PC-9 (cell line): ENCODE measurements around the gene DPH7. TPM values are rescaled to one million over a fixed set of nuclear protein-coding genes. Genes with fewer than 3 reads are reported as not detected.

Source experiments
- BruUV-seq: library from RNA; stranded (reverse); fragments of 400-500 nt; replicated peaks from 2 replicates; lab custom pipeline; 2021; lab: Mats Ljungman, UMichigan
- CTCF ChIA-PET: fragments of 300-600 bp; sonication (Branson Sonifier 250); formaldehyde crosslinking; loops from one replicate; lab custom pipeline; 2022; ENCODE audit warnings: antibody characterized with exemption; lab: Charles Lee
- POLR2A ChIA-PET: fragments of 300-600 bp; sonication (Branson Sonifier 250); formaldehyde crosslinking; loops from one replicate; lab custom pipeline; 2022; ENCODE audit warnings: antibody characterized with exemption; ENCODE audit not compliant: unreplicated experiment; lab: Charles Lee
- DNase-seq, 2 experiments: peaks; one replicate each; pipeline versions ENCODE4 v3.0.0 to v3.0.0-alpha.2; 2015 to 2022; ENCODE audit warnings: mixed read lengths in 1 of 2
- H2AFZ ChIP-seq: fragments of 200-600 bp; sonication (generic); 2 replicates; pipeline ENCODE4 v1.8.1; 2017; ENCODE audit warnings: antibody characterized with exemption
- H3F3A ChIP-seq: fragments of 200-600 bp; sonication (generic); 2 replicates; pipeline ENCODE4 v1.8.1; 2017; ENCODE audit warnings: antibody characterized with exemption, mild to moderate bottlenecking, low read depth; ENCODE audit not compliant: insufficient read depth
- H3K27ac ChIP-seq: fragments of 200-600 bp; sonication (generic); 2 replicates; pipeline ENCODE4 v1.6.1; 2016; ENCODE audit warnings: mixed run types
- H3K27me3 ChIP-seq: fragments of 200-600 bp; sonication (generic); 2 replicates; pipeline ENCODE4 v1.6.1; 2016; ENCODE audit warnings: low read depth, mixed run types; ENCODE audit not compliant: insufficient read depth
- H3K36me3 ChIP-seq: fragments of 200-600 bp; sonication (generic); 2 replicates; pipeline ENCODE4 v1.6.1; 2016; ENCODE audit warnings: low read depth, mixed run types
- H3K4me1 ChIP-seq: fragments of 200-600 bp; sonication (generic); replicated peaks from 2 replicates; pipeline ENCODE4 v1.6.1; 2016; ENCODE audit warnings: mixed run types; ENCODE audit not compliant: insufficient read depth
- H3K4me2 ChIP-seq: fragments of 200-600 bp; sonication (generic); 2 replicates; pipeline ENCODE4 v1.6.1; 2017; ENCODE audit warnings: mixed run types
- H3K4me3 ChIP-seq: fragments of 200-600 bp; sonication (generic); 2 replicates; pipeline ENCODE4 v1.6.1; 2016; ENCODE audit warnings: mixed run types
- H3K79me2 ChIP-seq: fragments of 200-600 bp; sonication (generic); 2 replicates; pipeline ENCODE4 v1.6.1; 2017; ENCODE audit warnings: low read depth, mixed run types
- H3K9me2 ChIP-seq: fragments of 200-600 bp; sonication (generic); 2 replicates; pipeline ENCODE4 v1.8.1; 2017; ENCODE audit warnings: mild to moderate bottlenecking; ENCODE audit not compliant: insufficient read depth
- H3K9me3 ChIP-seq: fragments of 200-600 bp; sonication (generic); 2 replicates; pipeline ENCODE4 v1.8.1; 2016; ENCODE audit warnings: low read depth; ENCODE audit not compliant: insufficient read depth
- H4K20me1 ChIP-seq: fragments of 200-600 bp; sonication (generic); 2 replicates; pipeline ENCODE4 v1.8.1; 2017; ENCODE audit not compliant: insufficient read depth
- EZH2 ChIP-seq: fragments of 200-600 bp; sonication (generic); IDR thresholded peaks from 2 replicates; pipeline ENCODE4 v1.8.0; 2017; ENCODE audit warnings: antibody characterized with exemption, low read depth
- intact Hi-C: fragments of 100-400 bp; cut with micrococcal nuclease; formaldehyde crosslinking; loops from one replicate; pipeline ENCODE4 v1.10.0; 2022; ENCODE audit not compliant: unreplicated experiment
- total RNA-seq: library from RNA; stranded (reverse); gene quantifications from 2 replicates; pipeline ENCODE4 v1.2.3, GENCODE V29; 2021
- TF ChIP-seq, protein P1 (sequence below): fragments of 200-600 bp; sonication (generic); conservative IDR thresholded peaks from 2 replicates; pipeline ENCODE4 v1.6.1; 2017; ENCODE audit warnings: mixed run types, antibody characterized with exemption, mild to moderate bottlenecking, moderate library complexity

Gene DPH7
- total RNA-seq, 1 experiment from 2014 or later, result 48.5 TPM

DNA sequence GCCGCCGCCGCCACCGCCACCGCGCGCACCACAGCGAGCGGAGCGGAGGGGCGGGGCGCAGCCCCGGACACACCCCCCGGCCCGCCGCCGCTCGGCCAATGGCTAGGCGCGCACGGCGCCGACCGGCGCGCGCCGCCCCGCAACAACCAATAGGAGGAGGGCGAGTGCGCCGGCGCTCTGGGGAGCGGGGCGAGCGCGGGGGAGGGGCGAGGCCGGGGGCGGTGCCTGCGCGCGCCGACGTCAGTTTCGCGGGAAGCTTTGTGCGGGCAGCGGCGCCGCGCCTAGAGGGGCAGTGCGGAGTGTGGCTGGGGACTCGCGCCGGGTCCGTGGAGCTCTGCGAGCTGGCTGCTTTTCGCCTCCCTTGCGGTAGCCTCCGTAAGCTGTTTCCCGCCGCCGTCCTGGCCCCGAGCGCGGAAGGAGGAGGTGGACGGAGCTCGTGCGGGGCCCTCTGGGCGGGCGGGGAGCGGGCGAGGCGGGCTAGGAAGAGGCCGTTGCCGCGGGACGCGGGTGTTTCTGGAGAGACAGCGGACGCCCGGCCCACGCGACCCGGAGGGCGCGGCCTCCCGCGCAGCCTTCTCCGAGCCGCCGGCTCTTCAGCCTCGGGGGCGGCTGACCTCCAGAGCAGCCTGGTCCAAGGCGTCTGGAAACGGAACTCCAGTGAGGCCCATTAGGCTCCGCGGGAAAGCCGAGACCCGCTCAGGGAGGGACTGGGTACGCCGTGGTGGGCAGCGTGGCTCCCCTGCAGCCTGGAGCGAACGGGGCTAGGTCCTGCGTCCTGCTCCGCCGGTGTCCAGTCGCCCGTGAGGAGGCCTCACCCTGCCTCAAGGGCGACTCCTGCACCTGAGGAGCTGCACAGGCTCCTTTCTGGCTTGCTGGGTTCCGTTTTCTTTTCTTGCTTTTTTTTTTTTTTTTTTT lies 12.0 kb upstream of the DPH7 start, which contains the start of gene ZMYND19:
Gene ZMYND19 (minus strand): TSS at position 44 of the 915 bp plus-strand sequence. CDS start 249 bp downstream, outside the sequence.
- Histone ChIP-seq H2AFZ (peak within 1 kb of the TSS; percentile 99), H4K20me1 (peaks cover 12% of the 10 kb centered on the region), H3K4me3 (peak within 1 kb of the TSS; percentile 91), H3K4me2 (peak within 1 kb of the TSS; percentile 91), H3K27me3 (no peaks in the 10 kb centered on the region), H3K4me1 (peaks cover 13% of the 10 kb centered on the region), H3F3A (no peaks in the 10 kb centered on the region), H3K9me2 (no peaks in the 10 kb centered on the region), H3K9me3 (no peaks in the 10 kb centered on the region), H3K36me3 (peaks cover 8% of the 10 kb centered on the region; the same call in 1 of the 2 replicates), H3K27ac (no peak within 1 kb of the TSS), H3K79me2 (peaks cover 18% of the 10 kb centered on the region)
- DNase-seq, result peak; percentile 65 to 94
- intact Hi-C loops, result loop anchor here (2.0 kb wide), 2 partner anchors 14 to 28 kb away; partner anchors contain the start of genes ARRDC1 and EHMT1
- CTCF ChIA-PET, result interaction anchor here (0.6 to 1.3 kb wide), 4 partner anchors 14 to 463 kb away, joined by 3 to 8 read pairs (median 4); partner anchors contain the start of genes ARRDC1 and MRPL41
- TF ChIP-seq, protein P1, sequence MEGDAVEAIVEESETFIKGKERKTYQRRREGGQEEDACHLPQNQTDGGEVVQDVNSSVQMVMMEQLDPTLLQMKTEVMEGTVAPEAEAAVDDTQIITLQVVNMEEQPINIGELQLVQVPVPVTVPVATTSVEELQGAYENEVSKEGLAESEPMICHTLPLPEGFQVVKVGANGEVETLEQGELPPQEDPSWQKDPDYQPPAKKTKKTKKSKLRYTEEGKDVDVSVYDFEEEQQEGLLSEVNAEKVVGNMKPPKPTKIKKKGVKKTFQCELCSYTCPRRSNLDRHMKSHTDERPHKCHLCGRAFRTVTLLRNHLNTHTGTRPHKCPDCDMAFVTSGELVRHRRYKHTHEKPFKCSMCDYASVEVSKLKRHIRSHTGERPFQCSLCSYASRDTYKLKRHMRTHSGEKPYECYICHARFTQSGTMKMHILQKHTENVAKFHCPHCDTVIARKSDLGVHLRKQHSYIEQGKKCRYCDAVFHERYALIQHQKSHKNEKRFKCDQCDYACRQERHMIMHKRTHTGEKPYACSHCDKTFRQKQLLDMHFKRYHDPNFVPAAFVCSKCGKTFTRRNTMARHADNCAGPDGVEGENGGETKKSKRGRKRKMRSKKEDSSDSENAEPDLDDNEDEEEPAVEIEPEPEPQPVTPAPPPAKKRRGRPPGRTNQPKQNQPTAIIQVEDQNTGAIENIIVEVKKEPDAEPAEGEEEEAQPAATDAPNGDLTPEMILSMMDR, result no peak; the same call in 1 of the 2 replicates
- TF ChIP-seq EZH2, result no peak
- POLR2A ChIA-PET, result interaction anchor here (0.5 to 0.7 kb wide), 2 partner anchors 25 to 350 kb away, joined by 6 read pairs; partner anchors contain the start of gene TUBB4B
- BruUV-seq, result TSS peak; percentile 29

DNA sequence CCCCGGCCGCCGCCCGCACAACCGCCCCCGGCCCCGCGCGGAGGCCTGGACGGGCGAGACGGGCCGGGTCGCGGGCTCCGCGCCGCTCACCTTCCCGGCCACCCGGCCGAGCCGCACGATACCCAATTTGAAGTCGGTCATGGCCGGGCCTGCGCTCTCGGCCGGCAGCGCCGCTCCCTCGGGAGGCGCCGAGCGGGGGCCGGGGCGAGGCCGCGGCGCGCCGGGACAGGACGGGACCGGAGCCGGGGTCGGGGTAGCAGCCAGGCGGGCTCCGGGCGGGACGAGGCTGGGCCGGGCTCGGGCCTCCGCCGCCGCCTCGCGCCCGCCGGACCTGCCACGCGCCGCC lies 11.4 kb upstream of the DPH7 start:
- Histone ChIP-seq H3K4me2 (no peak overlapping the region), H3K4me3 (peak overlapping the region; percentile 91; the same call in 1 of the 2 replicates), H3K9me3 (no peaks in the 10 kb centered on the region), H2AFZ (no peak overlapping the region), H3K4me1 (peaks cover 13% of the 10 kb centered on the region), H3K79me2 (peaks cover 18% of the 10 kb centered on the region), H3K36me3 (peaks cover 8% of the 10 kb centered on the region; the same call in 1 of the 2 replicates), H3K9me2 (no peaks in the 10 kb centered on the region), H4K20me1 (peaks cover 12% of the 10 kb centered on the region), H3K27me3 (no peaks in the 10 kb centered on the region), H3F3A (no peaks in the 10 kb centered on the region), H3K27ac (no peak overlapping the region)
- BruUV-seq, result no TSS peak
- DNase-seq, result no peak
- POLR2A ChIA-PET, result no interaction called here
- no peak for TF ChIP-seq EZH2
- TF ChIP-seq, protein P1, result no peak
- CTCF ChIA-PET, result no interaction called here
- intact Hi-C loops, result loop anchor here (2.0 kb wide), 2 partner anchors 15 to 29 kb away; partner anchors contain the start of genes ARRDC1 and EHMT1

DNA sequence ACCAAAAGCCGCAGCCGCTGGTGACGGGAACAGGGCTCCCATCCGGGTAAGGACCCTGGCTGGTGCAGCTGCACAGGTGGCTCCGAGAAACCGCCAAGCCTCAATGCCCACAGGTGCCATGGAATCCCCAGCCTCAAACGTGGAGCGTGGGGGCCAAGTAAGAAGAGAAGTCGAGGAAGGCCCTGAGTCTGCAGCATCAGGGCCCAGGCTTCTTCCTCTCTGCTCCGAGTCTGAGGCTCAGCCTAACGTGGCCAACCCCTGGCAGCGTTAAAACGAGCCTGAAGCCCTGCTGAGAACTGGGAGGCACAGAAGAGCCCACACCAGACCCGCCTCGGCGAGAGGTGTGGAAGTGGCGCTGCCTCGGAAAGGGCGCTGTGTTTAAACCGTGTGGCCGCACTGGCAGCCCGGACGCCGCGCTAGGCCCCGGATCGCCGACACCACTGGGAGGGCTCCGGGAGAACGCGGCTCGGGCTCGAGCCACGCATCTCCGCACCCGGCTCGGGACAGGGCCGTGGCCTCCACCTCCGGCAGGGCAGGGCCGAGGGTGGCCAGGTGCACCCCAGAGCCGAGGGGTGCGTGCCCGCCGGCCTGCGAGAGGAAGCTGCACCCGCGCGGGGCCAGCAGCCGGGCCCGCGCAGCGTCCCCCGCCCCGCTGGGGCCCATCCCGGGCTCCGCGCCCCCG lies 10.9 kb upstream of the DPH7 start:
- H3K36me3 ChIP-seq, result peaks cover 8% of the 10 kb centered on the region; the same call in 1 of the 2 replicates
- intact Hi-C loops, result loop anchor here (2.0 kb wide), 2 partner anchors 15 to 29 kb away; partner anchors contain the start of genes ARRDC1 and EHMT1
- TF ChIP-seq, protein P1, result no peak
- no peak for TF ChIP-seq EZH2
- no TSS peak for BruUV-seq
- H3K27ac ChIP-seq, result no peak overlapping the region
- H3K4me1 ChIP-seq, result peaks cover 13% of the 10 kb centered on the region
- H4K20me1 ChIP-seq, result peaks cover 12% of the 10 kb centered on the region
- no peaks in the 10 kb centered on the region for H3F3A ChIP-seq
- peak in 1 of 2 experiments; percentile 30 for DNase-seq
- H3K27me3 ChIP-seq, result no peaks in the 10 kb centered on the region
- peak overlapping the region; percentile 91 for H3K4me2 ChIP-seq
- peak overlapping the region; percentile 78; the same call in 1 of the 2 replicates for H2AFZ ChIP-seq
- peak overlapping the region; percentile 91 for H3K4me3 ChIP-seq
- H3K9me3 ChIP-seq, result no peaks in the 10 kb centered on the region
- no peaks in the 10 kb centered on the region for H3K9me2 ChIP-seq
- POLR2A ChIA-PET, result interaction anchor here (0.6 kb wide), 1 partner anchor 19 kb away, joined by 3 read pairs; no protein-coding TSS in a partner anchor
- peaks cover 18% of the 10 kb centered on the region for H3K79me2 ChIP-seq
- CTCF ChIA-PET, result no interaction called here
